ENCODE results near the gene UBE2B. TPM values are rescaled to one million over a fixed set of nuclear protein-coding genes. Genes with fewer than 3 reads are reported as not detected.

The UBE2B gene
- total RNA-seq, result 21.9 and 33.2 TPM in 2 replicates

GRCh38 chr5:134370871-134371833 lies at the start of gene UBE2B:
Gene UBE2B, plus strand, starts transcription at chr5:134371569. Its CDS starts 27 bp downstream, at chr5:134371596.

GRCh38 chr5:134411546-134412266 lies 40.3 kb downstream of the UBE2B start, which contains the start of gene CDKN2AIPNL:
Gene CDKN2AIPNL, minus strand, starts transcription at chr5:134411881. Its CDS starts 27 bp downstream, at chr5:134411854.

Other genes starting within 250 kb of the UBE2B start
- 377 and 406 TPM in 2 replicates for gene SKP1, start 194.6 kb upstream of the UBE2B start, total RNA-seq
- gene PPP2CA, start 145.5 kb upstream of the UBE2B start, total RNA-seq, result 68.2 and 70.4 TPM in 2 replicates
- gene CDKL3, start 4.4 kb upstream of the UBE2B start, total RNA-seq, result 1.6 and 1.7 TPM in 2 replicates
- gene CDKN2AIPNL, start 40.3 kb downstream of the UBE2B start, total RNA-seq, result 17.5 and 19.4 TPM in 2 replicates
- 27.6 and 33.6 TPM in 2 replicates for gene JADE2, start 154.1 kb downstream of the UBE2B start, total RNA-seq

Measured in smooth muscle cell of the pulmonary artery (primary cell).